Measurements from ENCODE around the gene FBXL4.

Gene FBXL4

GRCh38 chr6:98973571-98973970, 25.8 kb upstream of the FBXL4 start:
- no peak for TF ChIP-seq CTCF (IDR thresholded peaks at IDR 0.05; ENCODE audit: control extremely low read depth, extremely low read depth, low read depth, missing control alignments)
- ChIA-PET CTCF (interaction anchor here (1.0 kb wide), 1 partner anchor 1527 kb away, joined by 3 read pairs; no protein-coding TSS in a partner anchor), POLR2A (no interaction called here)
- no peak for DNase-seq (ENCODE audit: extremely low spot score)

GRCh38 chr6:98971303-98971702, 23.6 kb upstream of the FBXL4 start:
- ChIA-PET CTCF (no interaction called here), POLR2A (no interaction called here)

GRCh38 chr6:98970469-98970868, 22.7 kb upstream of the FBXL4 start:
- TF ChIP-seq CTCF (IDR thresholded peaks at IDR 0.05; ENCODE audit: control extremely low read depth, extremely low read depth, low read depth, missing control alignments): no peak
- ChIA-PET CTCF (no interaction called here), POLR2A (no interaction called here)
- no peak for DNase-seq (ENCODE audit: extremely low spot score)

More at GRCh38 chr6:98971303-98971702, 23.6 kb upstream of the FBXL4 start:
- DNase-seq (ENCODE audit: extremely low spot score): no peak
- TF ChIP-seq CTCF (IDR thresholded peaks at IDR 0.05; ENCODE audit: control extremely low read depth, extremely low read depth, low read depth, missing control alignments): no peak

GRCh38 chr6:98967616-98968015, 19.9 kb upstream of the FBXL4 start:
- CTCF ChIA-PET: interaction anchor here (2.0 kb wide), 1 partner anchor 14 kb away, joined by 7 read pairs; no protein-coding TSS in a partner anchor
- DNase-seq (ENCODE audit: extremely low spot score): no peak
- no peak for TF ChIP-seq CTCF (IDR thresholded peaks at IDR 0.05; ENCODE audit: control extremely low read depth, extremely low read depth, low read depth, missing control alignments)
- POLR2A ChIA-PET: no interaction called here

GRCh38 chr6:98959631-98960030, 11.9 kb upstream of the FBXL4 start:
- DNase-seq (ENCODE audit: extremely low spot score): no peak
- no peak for TF ChIP-seq CTCF (IDR thresholded peaks at IDR 0.05; ENCODE audit: control extremely low read depth, extremely low read depth, low read depth, missing control alignments)
- ChIA-PET CTCF (interaction anchor here (1.8 kb wide), 1 partner anchor 18 kb away, joined by 6 read pairs; no protein-coding TSS in a partner anchor), POLR2A (no interaction called here)

- ChIA-PET CTCF (interaction anchor here (1.8 kb wide), 1 partner anchor 19 kb away, joined by 6 read pairs; no protein-coding TSS in a partner anchor), POLR2A (no interaction called here)
- DNase-seq (ENCODE audit: extremely low spot score): no peak
- TF ChIP-seq CTCF (IDR thresholded peaks at IDR 0.05; ENCODE audit: control extremely low read depth, extremely low read depth, low read depth, missing control alignments): no peak
Observed at GRCh38 chr6:98958776-98959175, 11.0 kb upstream of the FBXL4 start.

- DNase-seq (ENCODE audit: extremely low spot score): no peak
- CTCF ChIA-PET: no interaction called here
- TF ChIP-seq CTCF (IDR thresholded peaks at IDR 0.05; ENCODE audit: control extremely low read depth, extremely low read depth, low read depth, missing control alignments): no peak
- POLR2A ChIA-PET: no interaction called here
Observed at GRCh38 chr6:98957450-98957849, 9.7 kb upstream of the FBXL4 start.
